Neural progenitor cell (in vitro differentiated cells): ENCODE measurements around the gene DTD1.

Experiments
- CTCF ChIP-seq: fragments of 200-600 bp; sonication (generic); IDR thresholded peaks from 2 replicates; pipeline ENCODE4 v1.5.1; 2017; ENCODE audit warnings: antibody characterized with exemption, mild to moderate bottlenecking
- EZH2 ChIP-seq: fragments of 200-600 bp; sonication (generic); IDR thresholded peaks from 2 replicates; pipeline ENCODE4 v1.6.1; 2017; ENCODE audit warnings: antibody characterized with exemption, mild to moderate bottlenecking, moderate library complexity
- EZH2phosphoT487 ChIP-seq: fragments of 200-600 bp; sonication (generic); IDR thresholded peaks from 2 replicates; pipeline ENCODE4 v1.6.1; 2017; ENCODE audit warnings: antibody characterized with exemption

DNA sequence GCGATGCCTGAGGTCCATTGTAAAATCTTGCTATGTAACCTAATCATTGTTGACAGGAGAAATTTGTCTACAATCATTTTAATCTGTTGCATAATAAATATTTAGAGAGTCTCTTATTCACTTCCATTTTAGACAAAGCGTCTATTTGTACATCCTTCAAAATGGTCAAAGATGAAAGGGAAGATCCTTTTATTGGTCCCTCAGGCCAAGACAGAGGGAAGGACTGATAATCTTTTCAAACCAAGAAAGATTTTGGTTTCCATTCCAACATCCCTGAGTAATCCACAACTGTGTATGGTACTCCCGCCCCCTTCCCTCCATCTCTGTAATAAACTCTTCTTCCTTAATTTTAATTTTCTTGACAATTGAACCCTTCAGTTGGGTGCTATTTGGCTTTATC lies 114.1 kb downstream of the DTD1 start:
- no peak for TF ChIP-seq CTCF
- no peak for TF ChIP-seq EZH2
- no peak for TF ChIP-seq EZH2phosphoT487
